SKM-1 (cell line): ENCODE results near the gene MTURN.

Experiments used
- DNase-seq: peaks from one replicate; lab custom pipeline; 2025; ENCODE audit not compliant: unreplicated experiment; lab: John Stamatoyannopoulos, UW

Gene MTURN

DNA sequence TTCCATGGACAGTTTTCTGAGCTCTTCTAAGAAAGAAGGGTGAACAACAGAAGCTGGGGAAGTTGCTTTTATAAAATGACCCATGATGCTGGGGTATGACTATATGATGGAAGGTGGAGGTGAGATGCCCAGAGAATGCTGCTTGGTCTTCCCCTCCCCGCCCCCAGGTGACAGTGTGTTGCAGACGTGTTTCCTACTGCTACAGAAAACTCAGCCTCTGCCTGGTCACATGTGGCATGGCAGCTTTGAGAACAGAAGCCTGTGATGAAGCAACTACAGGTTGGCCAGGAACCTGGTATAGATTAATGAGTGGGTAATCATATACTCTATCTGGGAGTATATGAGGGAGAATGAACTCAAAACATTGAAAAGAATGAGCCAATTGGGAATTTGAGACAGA, 67.1 kb downstream of the MTURN start:
- no peak for DNase-seq

DNA sequence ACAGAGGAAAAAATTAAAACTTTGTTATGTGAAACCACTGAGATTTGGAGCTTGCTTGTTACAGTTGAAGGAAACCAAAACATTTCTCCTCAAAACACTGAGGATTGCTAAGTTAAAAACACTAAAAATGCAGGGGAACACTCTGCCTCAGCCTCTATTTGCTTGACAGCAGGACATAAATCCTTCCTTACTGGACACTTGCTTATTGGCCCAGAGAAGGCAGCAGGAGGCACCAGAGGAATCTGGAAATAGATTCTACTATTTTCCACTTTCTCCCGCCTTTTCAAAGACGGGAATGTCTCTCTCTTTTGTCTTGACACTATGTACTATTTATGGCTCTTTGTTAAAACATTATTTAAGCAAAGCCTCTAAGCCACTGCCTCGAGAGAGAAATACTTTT, 67.9 kb downstream of the MTURN start:
- DNase-seq: no peak

DNA sequence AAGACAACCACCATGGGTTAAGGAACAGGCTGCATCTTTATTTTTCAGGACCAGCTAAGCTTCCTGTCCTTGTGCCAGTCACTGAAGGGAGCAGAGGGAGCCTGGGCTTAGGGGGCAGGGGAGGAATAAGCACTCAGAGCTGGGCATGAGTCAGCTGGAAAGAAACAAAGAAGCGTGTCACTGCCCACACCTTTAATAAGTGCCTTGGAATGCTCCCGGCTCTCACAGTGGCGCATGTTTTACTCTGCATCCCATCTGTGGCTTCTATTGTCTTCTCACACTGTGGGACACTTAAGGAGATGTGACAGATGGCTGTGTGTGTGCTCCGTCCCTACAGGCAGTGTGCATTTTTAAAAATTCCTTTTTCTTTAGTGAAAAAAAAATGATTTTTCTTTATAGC, 71.7 kb downstream of the MTURN start:
- DNase-seq: no peak

DNA sequence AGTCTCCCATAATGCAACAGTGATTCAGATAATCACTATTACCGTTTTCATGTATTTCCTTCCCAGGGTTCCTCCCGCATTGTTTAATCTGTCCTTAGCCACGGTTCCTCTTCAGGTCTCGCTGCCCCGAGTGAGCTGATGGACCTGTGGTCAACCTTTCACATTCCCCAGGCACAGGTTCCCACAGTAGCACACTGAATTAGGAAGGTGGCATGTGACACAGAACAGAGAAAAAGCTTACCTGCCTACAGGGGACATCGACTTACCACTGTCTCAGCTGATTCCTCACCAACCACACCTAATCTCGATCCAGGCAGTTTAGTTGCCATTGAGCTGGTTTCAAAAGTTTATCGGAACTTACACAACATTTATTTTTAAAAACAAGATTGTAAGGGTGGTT, 72.2 kb downstream of the MTURN start:
- DNase-seq: no peak

DNA sequence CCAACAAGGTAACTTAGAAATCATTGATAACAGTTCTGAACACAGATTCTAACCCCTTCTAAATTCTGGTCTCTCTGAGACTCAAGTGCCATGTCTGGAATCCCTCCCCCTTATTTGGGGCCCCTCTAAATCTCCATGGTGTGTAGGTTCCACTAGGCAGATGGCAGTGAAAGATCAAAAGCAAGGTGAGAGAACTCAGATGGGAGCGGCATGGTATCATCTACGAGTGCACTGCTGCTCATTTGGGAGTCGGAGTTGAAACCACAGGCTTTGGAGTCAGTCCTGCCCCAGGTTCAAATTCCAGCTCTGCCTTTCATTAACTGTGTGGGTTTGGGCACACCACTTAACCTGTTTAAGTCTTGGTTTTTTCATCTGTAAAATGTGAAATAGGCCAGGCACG, 72.6 kb downstream of the MTURN start:
- no peak for DNase-seq

- DNase-seq: no peak
Measured at GRCh38 chr7:30209951-30210350, 75.2 kb downstream of the MTURN start.
